Endothelial cell of umbilical vein (primary cell): ENCODE data around the gene IFITM10.

Experiments used
- CTCF ChIP-seq, 2 donors: IDR thresholded peaks; 1 replicate in 1 of 2; 2 replicates in 1 of 2; pipeline ENCODE4 v1.5.1; 2011; ENCODE audit warnings: low read length in 2 of 2, mild to moderate bottlenecking in 2 of 2, moderate library complexity in 2 of 2, control low read depth in 1 of 2, inconsistent platforms in 1 of 2, low read depth in 1 of 2; ENCODE audit not compliant: insufficient read depth in 1 of 2; ENCODE audit errors: extremely low read depth in 1 of 2
- POLR2A ChIP-seq: IDR thresholded peaks from 2 replicates; pipeline ENCODE4 v1.6.1; 2012; ENCODE audit warnings: low read depth, mild to moderate bottlenecking, control low read depth, low read length

DNA sequence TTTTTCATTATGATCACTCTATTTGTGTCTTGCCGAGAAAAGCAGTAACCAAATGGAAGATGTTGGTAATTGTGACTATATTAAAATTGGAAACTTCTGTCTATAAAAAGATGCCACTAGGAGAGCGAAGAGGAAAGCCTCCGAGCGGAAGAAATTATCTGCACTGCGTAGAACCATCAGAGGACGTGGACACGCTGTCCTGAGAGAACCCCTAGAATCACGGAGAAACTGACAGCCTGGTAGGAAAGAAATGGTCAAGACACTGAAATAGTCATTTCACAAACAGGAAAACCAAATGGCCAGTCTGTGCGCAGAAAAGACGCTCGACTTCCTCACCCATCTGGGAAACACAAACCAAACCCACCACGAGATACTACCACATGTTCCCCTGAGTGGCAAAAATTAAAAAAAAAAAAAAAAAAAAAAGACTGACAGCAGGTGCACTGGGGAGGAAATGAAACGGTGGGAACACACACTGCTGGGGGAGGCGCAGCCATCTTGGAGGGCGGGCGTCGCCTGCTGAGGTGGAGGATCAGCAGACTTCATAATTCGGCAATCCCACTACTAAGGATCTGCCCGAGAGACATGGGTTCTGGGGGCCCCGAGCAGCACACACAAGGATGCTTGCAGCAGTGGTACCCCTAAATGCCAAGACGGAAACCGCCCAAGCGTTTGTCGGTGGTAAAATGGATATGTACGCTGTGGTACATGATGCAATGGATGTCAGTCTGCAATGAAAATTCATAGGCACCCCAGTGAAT is 21.3 kb downstream of the IFITM10 start:
- TF ChIP-seq POLR2A (no peak), CTCF (IDR thresholded peaks at IDR 0.05; ENCODE audit: extremely low read depth in 1 of 2, insufficient read depth in 1 of 2, low read depth in 1 of 2, low read length in 2 of 2) (no peak)
